Fibroblast of lung (primary cell): ENCODE measurements around the gene CLCN3. TPM values are rescaled to one million over a fixed set of nuclear protein-coding genes. Genes with fewer than 3 reads are reported as not detected.
A peak's percentile ranks its signal among the peaks of the same experiment; 100 is the strongest.

Source experiments
- DNase-seq, 2 donors: peaks; one replicate each; pipeline versions ENCODE4 v3.0.0 to v3.0.0-alpha.2; 2010; ENCODE audit warnings: low read depth in 2 of 2
- H2AFZ ChIP-seq: 2 replicates; pipeline ENCODE4 v1.5.1; 2012; ENCODE audit warnings: low read length, control low read depth, inconsistent platforms
- H3K27ac ChIP-seq: 2 replicates; pipeline ENCODE4 v1.5.1; 2011; ENCODE audit warnings: low read length, control low read depth; ENCODE audit not compliant: insufficient read depth
- H3K27me3 ChIP-seq: 2 replicates; pipeline ENCODE4 v1.5.1; 2011; ENCODE audit warnings: mild to moderate bottlenecking, low read length; ENCODE audit not compliant: control insufficient read depth, insufficient read depth
- H3K36me3 ChIP-seq: 2 replicates; pipeline ENCODE4 v1.5.1; 2011; ENCODE audit warnings: low read length; ENCODE audit not compliant: control insufficient read depth, insufficient read depth
- H3K4me1 ChIP-seq: 2 replicates; pipeline ENCODE4 v1.5.1; 2011; ENCODE audit warnings: low read length; ENCODE audit not compliant: control insufficient read depth, insufficient read depth; ENCODE audit errors: extremely low read depth
- H3K4me2 ChIP-seq: 2 replicates; pipeline ENCODE4 v1.5.1; 2011; ENCODE audit warnings: low read length, control low read depth; ENCODE audit not compliant: insufficient read depth; ENCODE audit errors: extremely low read depth
- H3K4me3 ChIP-seq, 4 experiments: fragments of 200-600 bp in 1 of 4; sonication (generic) in 1 of 4; replicated peaks in 1 of 4; 2 replicates each; pipeline ENCODE4 v1.5.1; 2011 to 2016; ENCODE audit warnings: low read length in 4 of 4, low read depth in 3 of 4, mild to moderate bottlenecking in 3 of 4, control low read depth in 2 of 4, inconsistent platforms in 1 of 4, mixed read lengths in 1 of 4; ENCODE audit not compliant: insufficient read depth in 1 of 4; ENCODE audit errors: control extremely low read depth in 1 of 4
- H3K79me2 ChIP-seq: 2 replicates; pipeline ENCODE4 v1.5.1; 2012; ENCODE audit warnings: mild to moderate bottlenecking, low read length, inconsistent platforms; ENCODE audit not compliant: control insufficient read depth, insufficient read depth
- H3K9ac ChIP-seq: 2 replicates; pipeline ENCODE4 v1.5.1; 2011; ENCODE audit warnings: mild to moderate bottlenecking, low read length, control low read depth; ENCODE audit not compliant: insufficient read depth
- H3K9me3 ChIP-seq: 2 replicates; pipeline ENCODE4 v1.5.1; 2012; ENCODE audit warnings: low read depth, low read length; ENCODE audit not compliant: control insufficient read depth, insufficient read depth
- H4K20me1 ChIP-seq: 2 replicates; pipeline ENCODE4 v1.5.1; 2011; ENCODE audit warnings: low read length; ENCODE audit not compliant: control insufficient read depth, insufficient read depth; ENCODE audit errors: extremely low read depth
- EZH2 ChIP-seq: IDR thresholded peaks from 2 replicates; pipeline ENCODE4 v1.5.1; 2012; ENCODE audit warnings: low read length, control low read depth, mild to moderate bottlenecking; ENCODE audit errors: missing control alignments
- polyA plus RNA-seq, 2 donors: library from polyadenylated mRNA; depleted of rRNA in 1 of 2; stranded (reverse) in 1 of 2; unstranded in 1 of 2; fragments of >200 nt; gene quantifications; 2 replicates each; pipeline ENCODE4 v1.2.1, GENCODE V29; 2011 to 2012; ENCODE audit warnings: missing spikeins in 1 of 2
- total RNA-seq: library from RNA; depleted of rRNA; stranded (reverse); fragments of >200 nt; gene quantifications from 2 replicates; pipeline ENCODE4 v1.2.1, GENCODE V29; 2014
- TF ChIP-seq, protein P1 (sequence below), 2 donors: IDR thresholded peaks in 1 of 2; conservative IDR thresholded peaks in 1 of 2; 1 replicate in 1 of 2; 2 replicates in 1 of 2; pipeline ENCODE4 v1.5.1; 2011 to 2012; ENCODE audit warnings: low read length in 2 of 2, control low read depth in 1 of 2, inconsistent platforms in 1 of 2, low read depth in 1 of 2, mild to moderate bottlenecking in 1 of 2

The CLCN3 gene
- total and polyA plus RNA-seq, 2 donors (not counting 1 experiment from before 2014, with no cell fraction given), result 51.7 to 92.2 TPM

GRCh38 chr4:169715826-169716225 lies 95.4 kb downstream of the CLCN3 start:
- no peaks in the 10 kb centered on the region for H3K36me3 ChIP-seq
- H3K9me3 ChIP-seq, result no peaks in the 10 kb centered on the region
- no peaks in the 10 kb centered on the region for H3K79me2 ChIP-seq
- TF ChIP-seq, protein P1, sequence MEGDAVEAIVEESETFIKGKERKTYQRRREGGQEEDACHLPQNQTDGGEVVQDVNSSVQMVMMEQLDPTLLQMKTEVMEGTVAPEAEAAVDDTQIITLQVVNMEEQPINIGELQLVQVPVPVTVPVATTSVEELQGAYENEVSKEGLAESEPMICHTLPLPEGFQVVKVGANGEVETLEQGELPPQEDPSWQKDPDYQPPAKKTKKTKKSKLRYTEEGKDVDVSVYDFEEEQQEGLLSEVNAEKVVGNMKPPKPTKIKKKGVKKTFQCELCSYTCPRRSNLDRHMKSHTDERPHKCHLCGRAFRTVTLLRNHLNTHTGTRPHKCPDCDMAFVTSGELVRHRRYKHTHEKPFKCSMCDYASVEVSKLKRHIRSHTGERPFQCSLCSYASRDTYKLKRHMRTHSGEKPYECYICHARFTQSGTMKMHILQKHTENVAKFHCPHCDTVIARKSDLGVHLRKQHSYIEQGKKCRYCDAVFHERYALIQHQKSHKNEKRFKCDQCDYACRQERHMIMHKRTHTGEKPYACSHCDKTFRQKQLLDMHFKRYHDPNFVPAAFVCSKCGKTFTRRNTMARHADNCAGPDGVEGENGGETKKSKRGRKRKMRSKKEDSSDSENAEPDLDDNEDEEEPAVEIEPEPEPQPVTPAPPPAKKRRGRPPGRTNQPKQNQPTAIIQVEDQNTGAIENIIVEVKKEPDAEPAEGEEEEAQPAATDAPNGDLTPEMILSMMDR (conservative IDR thresholded peaks at IDR 0.05 in 1 of 2, IDR thresholded peaks at IDR 0.05 in 1 of 2; ENCODE audit: low read depth in 1 of 2, low read length in 2 of 2), result no peak
- no peak for TF ChIP-seq EZH2
- H3K4me1 ChIP-seq, result no peaks in the 10 kb centered on the region
- H3K27me3 ChIP-seq, result no peaks in the 10 kb centered on the region
- H4K20me1 ChIP-seq, result no peaks in the 10 kb centered on the region
- H3K27ac ChIP-seq, result no peak overlapping the region
- no peak overlapping the region for H3K4me3 ChIP-seq
- DNase-seq, result no peak
- no peak overlapping the region for H3K4me2 ChIP-seq
- no peak overlapping the region for H3K9ac ChIP-seq
- H2AFZ ChIP-seq, result no peak overlapping the region

DNA sequence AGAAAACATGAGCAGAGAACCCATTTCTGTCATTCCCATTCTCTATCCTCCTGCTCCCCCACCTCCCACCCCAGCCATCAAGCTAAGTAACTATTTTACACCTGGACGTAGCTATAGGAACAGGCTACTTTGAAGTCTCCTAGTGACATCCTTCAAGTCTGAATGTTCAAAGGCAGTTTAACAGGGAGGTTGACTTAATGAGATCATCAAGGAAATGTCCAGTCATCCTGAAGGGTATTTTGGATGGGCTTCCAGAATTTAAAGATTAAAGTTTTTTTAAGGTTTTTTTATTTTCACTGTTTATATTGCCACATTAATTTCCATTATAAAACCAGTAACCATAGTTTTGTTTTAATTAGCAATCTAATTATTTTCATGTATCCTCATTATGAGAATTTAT lies 96.3 kb downstream of the CLCN3 start:
- TF ChIP-seq EZH2, result no peak
- TF ChIP-seq, protein P1 (conservative IDR thresholded peaks at IDR 0.05 in 1 of 2, IDR thresholded peaks at IDR 0.05 in 1 of 2; ENCODE audit: low read depth in 1 of 2, low read length in 2 of 2), result no peak
- Histone ChIP-seq H3K36me3 (no peaks in the 10 kb centered on the region), H3K9ac (no peak overlapping the region), H3K4me3 (no peak overlapping the region), H3K4me2 (no peak overlapping the region), H3K79me2 (no peaks in the 10 kb centered on the region), H3K27ac (no peak overlapping the region), H2AFZ (no peak overlapping the region), H3K9me3 (no peaks in the 10 kb centered on the region), H3K4me1 (no peaks in the 10 kb centered on the region), H3K27me3 (no peaks in the 10 kb centered on the region), H4K20me1 (no peaks in the 10 kb centered on the region)
- peak in 1 of 2 donors; percentile 61 for DNase-seq

DNA sequence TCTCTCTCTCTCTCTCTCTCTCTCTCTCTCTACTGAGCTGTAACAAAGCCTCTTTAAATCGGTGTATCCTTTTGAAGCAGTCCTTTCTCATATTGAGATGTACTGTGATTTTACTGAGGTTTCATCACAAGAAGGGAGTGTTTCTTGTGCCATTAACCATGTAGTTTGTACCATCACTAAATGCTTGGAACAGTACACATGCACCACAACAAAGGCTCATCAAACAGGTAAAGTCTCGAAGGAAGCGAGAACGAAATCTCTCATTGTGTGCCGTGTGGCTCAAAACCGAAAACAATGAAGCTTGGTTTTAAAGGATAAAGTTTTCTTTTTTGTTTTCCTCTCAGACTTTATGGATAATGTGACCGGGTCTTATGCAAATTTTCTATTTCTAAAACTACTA lies 100.2 kb downstream of the CLCN3 start:
- no peak overlapping the region for H3K4me3 ChIP-seq

More for the DNA sequence above, 100.2 kb downstream of the CLCN3 start:
- H3K4me2 ChIP-seq, result no peak overlapping the region
- no peaks in the 10 kb centered on the region for H4K20me1 ChIP-seq
- H3K27me3 ChIP-seq, result no peaks in the 10 kb centered on the region
- H3K9me3 ChIP-seq, result no peaks in the 10 kb centered on the region
- no peaks in the 10 kb centered on the region for H3K36me3 ChIP-seq
- H3K4me1 ChIP-seq, result peaks cover 4% of the 10 kb centered on the region
- TF ChIP-seq, protein P1 (conservative IDR thresholded peaks at IDR 0.05 in 1 of 2, IDR thresholded peaks at IDR 0.05 in 1 of 2; ENCODE audit: low read depth in 1 of 2, low read length in 2 of 2), result no peak
- no peak for TF ChIP-seq EZH2
- no peak overlapping the region for H2AFZ ChIP-seq
- H3K79me2 ChIP-seq, result no peaks in the 10 kb centered on the region
- H3K9ac ChIP-seq, result no peak overlapping the region
- no peak overlapping the region for H3K27ac ChIP-seq
- DNase-seq, result no peak
